K562 (cell line): ENCODE results near the gene CDC123. TPM values are rescaled to one million over a fixed set of nuclear protein-coding genes. Genes with fewer than 3 reads are reported as not detected.

Experiments used
- ATAC-seq: fragments of 200-7000 bp; cut with Tn5 transposase; 3 replicates; pipeline ENCODE4 v1.9.1; 2020; ENCODE audit warnings: moderate library complexity
- BruUV-seq: library from RNA; stranded (reverse); fragments of 400-500 nt; replicated peaks from 2 replicates; lab custom pipeline; 2021; lab: Mats Ljungman, UMichigan
- CTCF ChIA-PET: fragments of 300-600 bp; formaldehyde crosslinking; extraction: SDS; loops from one replicate; lab custom pipeline; 2021; ENCODE audit warnings: low intra/inter-chr PET ratio; lab: Yijun Ruan, JAX
- POLR2A ChIA-PET: fragments of 300-600, 350-650 bp; sonication (Branson Sonifier 250); formaldehyde crosslinking; extraction: SDS; loops from one replicate; lab custom pipeline; 2021; ENCODE audit warnings: antibody characterized with exemption, inconsistent platforms; lab: Yijun Ruan, JAX
- DNase-seq, 4 experiments: peaks; one replicate each; pipeline versions ENCODE4 v3.0.0 to v3.0.0-alpha.2; 2011 to 2018; ENCODE audit warnings: low spot score in 3 of 4, mixed read lengths in 3 of 4; ENCODE audit errors: extremely low read depth in 1 of 4
- FAIRE-seq: peaks from 2 replicates; lab custom pipeline; 2011; peaks lifted over from hg19 to GRCh38; lab: Jason Lieb, UNC
- H2AFZ ChIP-seq: 2 replicates; pipeline ENCODE4 v1.6.0; 2011; ENCODE audit warnings: low read depth, low read length, control low read depth, inconsistent platforms
- H3K27ac ChIP-seq: fragments of 200-600 bp; 3 replicates; pipeline ENCODE4 v1.8.0; 2011; ENCODE audit warnings: low read depth, mild to moderate bottlenecking, control low read depth, inconsistent platforms, low read length, moderate library complexity, mixed read lengths; ENCODE audit errors: extremely low read depth
- H3K27me3 ChIP-seq, 2 experiments: fragments of 300-600 bp in 1 of 2; 2 replicates in 1 of 2; 3 replicates in 1 of 2; pipeline versions ENCODE4 v1.6.0 to v1.8.0; 2011; ENCODE audit warnings: inconsistent platforms in 2 of 2, low read length in 2 of 2, mild to moderate bottlenecking in 1 of 2, mixed read lengths in 1 of 2, moderate library complexity in 1 of 2; ENCODE audit not compliant: control insufficient read depth in 2 of 2, insufficient read depth in 2 of 2
- H3K36me3 ChIP-seq: fragments of 300-600 bp; 3 replicates; pipeline ENCODE4 v1.8.0; 2011; ENCODE audit warnings: mild to moderate bottlenecking, low read length, inconsistent platforms; ENCODE audit not compliant: control insufficient read depth, insufficient read depth
- H3K4me1 ChIP-seq, 2 experiments: fragments of 200-600 bp in 1 of 2; replicated peaks in 1 of 2; 2 replicates in 1 of 2; 3 replicates in 1 of 2; pipeline versions ENCODE4 v1.5.1 to v1.8.0; 2011; ENCODE audit warnings: inconsistent platforms in 2 of 2, low read length in 2 of 2, mild to moderate bottlenecking in 1 of 2, mixed read lengths in 1 of 2, moderate library complexity in 1 of 2; ENCODE audit not compliant: control insufficient read depth in 2 of 2, insufficient read depth in 2 of 2
- H3K4me2 ChIP-seq: 2 replicates; pipeline ENCODE4 v1.6.1; 2011; ENCODE audit warnings: low read length, control low read depth, inconsistent platforms, mixed read lengths; ENCODE audit not compliant: insufficient read depth
- H3K4me3 ChIP-seq: fragments of 200-600 bp; sonication (generic), shearing (Covaris generic); 2 replicates; pipeline ENCODE4 v1.5.1; 2016; ENCODE audit warnings: control low read depth, inconsistent platforms
- H3K79me2 ChIP-seq: fragments of 200-600 bp; 3 replicates; pipeline ENCODE4 v1.8.0; 2011; ENCODE audit warnings: low read length, inconsistent platforms; ENCODE audit not compliant: control insufficient read depth, insufficient read depth
- H3K9ac ChIP-seq, 2 experiments: 2 replicates each; pipeline versions ENCODE4 v1.6.0 to v1.6.1; 2011; ENCODE audit warnings: low read depth in 2 of 2, low read length in 2 of 2, control low read depth in 1 of 2, inconsistent platforms in 1 of 2, mild to moderate bottlenecking in 1 of 2, mixed read lengths in 1 of 2; ENCODE audit not compliant: insufficient read depth in 1 of 2
- H3K9me1 ChIP-seq: one replicate; pipeline ENCODE4 v1.6.0; 2011; ENCODE audit warnings: inconsistent platforms, mild to moderate bottlenecking, low read length, moderate library complexity; ENCODE audit not compliant: control insufficient read depth, insufficient read depth
- H3K9me3 ChIP-seq: replicated peaks from 2 replicates; pipeline ENCODE4 v1.5.1; 2011; ENCODE audit warnings: low read depth, low read length, inconsistent platforms; ENCODE audit not compliant: control insufficient read depth, insufficient read depth
- H4K20me1 ChIP-seq: replicated peaks from 2 replicates; pipeline ENCODE4 v1.6.1; 2011; ENCODE audit warnings: low read length, inconsistent platforms, mixed read lengths; ENCODE audit not compliant: control insufficient read depth, insufficient read depth
- CC2D1A ChIP-seq: fragments of 450-650 bp; IDR thresholded peaks from 2 replicates; pipeline ENCODE4 v1.6.1; 2017; ENCODE audit warnings: mild to moderate bottlenecking
- CCAR2 ChIP-seq: fragments of 200-400 bp; formaldehyde crosslinking; IDR thresholded peaks from 2 replicates; pipeline ENCODE4 v1.6.1; 2017; ENCODE audit warnings: mild to moderate bottlenecking, low read depth, low read length
- MAFF ChIP-seq: IDR thresholded peaks from 2 replicates; pipeline ENCODE4 v1.6.1; 2012; ENCODE audit warnings: low read length, improper control_type of control experiment
- POLR2AphosphoS2 ChIP-seq: IDR thresholded peaks from 2 replicates; pipeline ENCODE4 v1.6.1; 2012; ENCODE audit warnings: low read length, improper control_type of control experiment
- ZNF324 ChIP-seq: fragments of 250-450 bp; sonication (Bioruptor Pico); IDR thresholded peaks from 2 replicates; pipeline ENCODE4 v1.4.0; 2020; ENCODE audit warnings: mild to moderate bottlenecking
- WGBS: fragments of 100-300 bp; shearing (Covaris generic); methylation state at CpG from one replicate; pipeline ENCODE4 v1.1.6; 2016; ENCODE audit warnings: low coverage, mixed read lengths; ENCODE audit not compliant: insufficient coverage; ENCODE audit errors: missing lambda C conversion rate; 5-methylcytosine and 5-hydroxymethylcytosine counted together
- in situ Hi-C: fragments of 300-500 bp; cut with MboI; formaldehyde crosslinking; loops from 4 replicates; pipeline ENCODE4 v1.15.0; 2018; ENCODE audit warnings: inconsistent platforms, mixed read lengths
- intact Hi-C: fragments of 100-400 bp; cut with micrococcal nuclease; formaldehyde crosslinking; loops from 2 replicates; pipeline ENCODE4 v1.14.2; 2022
- polyA plus RNA-seq, 8 experiments: library from polyadenylated mRNA; depleted of rRNA in 4 of 8; stranded (reverse) in 5 of 8; unstranded in 3 of 8; fragments of >200 nt; fragmentation: Nextera tagmentation in 2 of 8; fragmentation: Illumina TruSeq in 1 of 8; extraction: Ambion mirVana in 2 of 8; extraction: Trizol in 1 of 8; gene quantifications; 2 replicates each; pipeline versions ENCODE4 v1.2.1 to v1.2.3, GENCODE V29; 2011 to 2014; ENCODE audit warnings: inconsistent platforms in 1 of 8, missing spikeins in 1 of 8
- total RNA-seq, 7 experiments: library from RNA; depleted of rRNA in 6 of 7; stranded (reverse); fragments of >200 nt in 6 of 7; fragmentation: Illumina TruSeq in 2 of 7; extraction: Trizol in 2 of 7; gene quantifications; 2 replicates each; pipeline versions ENCODE4 v1.2.1 to v1.2.3, GENCODE V29; 2011 to 2021; ENCODE audit warnings: low replicate concordance in 1 of 7
- TF ChIP-seq, protein P1 (sequence below): fragments of 250-450 bp; sonication (Bioruptor Pico); IDR thresholded peaks from 2 replicates; pipeline ENCODE4 v1.8.0; 2021; ENCODE audit warnings: moderate library complexity, mild to moderate bottlenecking, inconsistent platforms
- TF ChIP-seq, protein P2 (sequence below): fragments of 450-650 bp; IDR thresholded peaks from 2 replicates; pipeline ENCODE4 v1.6.1; 2017; ENCODE audit warnings: antibody characterized with exemption, mild to moderate bottlenecking
- TF ChIP-seq, protein P3 (sequence below): sonication (generic); formaldehyde crosslinking; IDR thresholded peaks from 2 replicates; pipeline ENCODE4 v1.5.0; 2020; ENCODE audit warnings: missing genetic modification reagents
- TF ChIP-seq, protein P4 (sequence below): sonication (generic); formaldehyde crosslinking; IDR thresholded peaks from 2 replicates; pipeline ENCODE4 v1.8.0; 2023; ENCODE audit warnings: missing genetic modification reagents, mild to moderate bottlenecking, borderline replicate concordance

The CDC123 gene
- total and polyA plus RNA-seq, 9 of the 15 experiments (the other 6 are each of a cell fraction or from before 2014, with no cell fraction given) = 137 to 288 (median 175) TPM

DNA sequence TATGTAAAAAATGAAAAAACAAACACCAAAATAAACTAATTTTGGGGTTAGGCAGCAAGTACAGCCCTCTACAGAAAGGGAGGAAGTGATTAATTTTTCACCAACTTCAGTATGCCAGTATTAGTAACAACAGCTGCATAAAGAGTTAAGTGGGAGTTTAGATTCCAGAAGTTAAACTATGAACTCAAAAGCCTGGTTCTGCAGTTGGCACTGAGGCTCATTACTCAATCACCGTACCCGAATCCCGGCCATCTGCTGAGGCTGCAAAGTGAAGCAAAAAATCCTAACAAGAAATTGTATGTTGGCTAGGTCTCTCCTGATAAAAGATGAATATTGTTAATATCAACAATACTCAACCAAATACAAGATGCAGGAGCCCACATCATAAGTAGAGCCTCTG is 4.3 kb upstream of the CDC123 start:
- H3K36me3 ChIP-seq = peaks cover 41% of the 10 kb centered on the region; the same call in 2 of the 3 replicates
- H4K20me1 ChIP-seq = no peaks in the 10 kb centered on the region
- in situ Hi-C loops = no loop called here
- H3K27ac ChIP-seq = no peak overlapping the region
- no peak overlapping the region for H3K9ac ChIP-seq
- H3K4me2 ChIP-seq = no peak overlapping the region
- peaks cover 6 to 8% of the 10 kb centered on the region in 2 experiments; a peak in 3 of 5 replicates for H3K4me1 ChIP-seq
- peaks cover 80% of the 10 kb centered on the region for H3K79me2 ChIP-seq
- no peak overlapping the region for H3K4me3 ChIP-seq
- no peak for ATAC-seq
- no TSS peak for BruUV-seq
- no peak overlapping the region for H2AFZ ChIP-seq
- no peaks in the 10 kb centered on the region for H3K27me3 ChIP-seq
- H3K9me3 ChIP-seq = no peaks in the 10 kb centered on the region
- intact Hi-C loops = loop anchor here (10.0 kb wide), 1 partner anchor 147 kb away; the partner anchor contains the start of gene UPF2
- FAIRE-seq = no peak
- WGBS = 94% methylated on average over 3 of the region's 3 CpGs
- ChIA-PET CTCF (no interaction called here), POLR2A (interaction anchor here (0.6 kb wide), 2 partner anchors 236 to 390 kb away, joined by 3 read pairs; no protein-coding TSS in a partner anchor)
- no peak for DNase-seq
- no peaks in the 10 kb centered on the region for H3K9me1 ChIP-seq
- TF ChIP-seq, protein P1, sequence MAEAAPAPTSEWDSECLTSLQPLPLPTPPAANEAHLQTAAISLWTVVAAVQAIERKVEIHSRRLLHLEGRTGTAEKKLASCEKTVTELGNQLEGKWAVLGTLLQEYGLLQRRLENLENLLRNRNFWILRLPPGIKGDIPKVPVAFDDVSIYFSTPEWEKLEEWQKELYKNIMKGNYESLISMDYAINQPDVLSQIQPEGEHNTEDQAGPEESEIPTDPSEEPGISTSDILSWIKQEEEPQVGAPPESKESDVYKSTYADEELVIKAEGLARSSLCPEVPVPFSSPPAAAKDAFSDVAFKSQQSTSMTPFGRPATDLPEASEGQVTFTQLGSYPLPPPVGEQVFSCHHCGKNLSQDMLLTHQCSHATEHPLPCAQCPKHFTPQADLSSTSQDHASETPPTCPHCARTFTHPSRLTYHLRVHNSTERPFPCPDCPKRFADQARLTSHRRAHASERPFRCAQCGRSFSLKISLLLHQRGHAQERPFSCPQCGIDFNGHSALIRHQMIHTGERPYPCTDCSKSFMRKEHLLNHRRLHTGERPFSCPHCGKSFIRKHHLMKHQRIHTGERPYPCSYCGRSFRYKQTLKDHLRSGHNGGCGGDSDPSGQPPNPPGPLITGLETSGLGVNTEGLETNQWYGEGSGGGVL (CRISPR knock-in tag) = no peak
- no peak for TF ChIP-seq POLR2AphosphoS2
- TF ChIP-seq, protein P2, sequence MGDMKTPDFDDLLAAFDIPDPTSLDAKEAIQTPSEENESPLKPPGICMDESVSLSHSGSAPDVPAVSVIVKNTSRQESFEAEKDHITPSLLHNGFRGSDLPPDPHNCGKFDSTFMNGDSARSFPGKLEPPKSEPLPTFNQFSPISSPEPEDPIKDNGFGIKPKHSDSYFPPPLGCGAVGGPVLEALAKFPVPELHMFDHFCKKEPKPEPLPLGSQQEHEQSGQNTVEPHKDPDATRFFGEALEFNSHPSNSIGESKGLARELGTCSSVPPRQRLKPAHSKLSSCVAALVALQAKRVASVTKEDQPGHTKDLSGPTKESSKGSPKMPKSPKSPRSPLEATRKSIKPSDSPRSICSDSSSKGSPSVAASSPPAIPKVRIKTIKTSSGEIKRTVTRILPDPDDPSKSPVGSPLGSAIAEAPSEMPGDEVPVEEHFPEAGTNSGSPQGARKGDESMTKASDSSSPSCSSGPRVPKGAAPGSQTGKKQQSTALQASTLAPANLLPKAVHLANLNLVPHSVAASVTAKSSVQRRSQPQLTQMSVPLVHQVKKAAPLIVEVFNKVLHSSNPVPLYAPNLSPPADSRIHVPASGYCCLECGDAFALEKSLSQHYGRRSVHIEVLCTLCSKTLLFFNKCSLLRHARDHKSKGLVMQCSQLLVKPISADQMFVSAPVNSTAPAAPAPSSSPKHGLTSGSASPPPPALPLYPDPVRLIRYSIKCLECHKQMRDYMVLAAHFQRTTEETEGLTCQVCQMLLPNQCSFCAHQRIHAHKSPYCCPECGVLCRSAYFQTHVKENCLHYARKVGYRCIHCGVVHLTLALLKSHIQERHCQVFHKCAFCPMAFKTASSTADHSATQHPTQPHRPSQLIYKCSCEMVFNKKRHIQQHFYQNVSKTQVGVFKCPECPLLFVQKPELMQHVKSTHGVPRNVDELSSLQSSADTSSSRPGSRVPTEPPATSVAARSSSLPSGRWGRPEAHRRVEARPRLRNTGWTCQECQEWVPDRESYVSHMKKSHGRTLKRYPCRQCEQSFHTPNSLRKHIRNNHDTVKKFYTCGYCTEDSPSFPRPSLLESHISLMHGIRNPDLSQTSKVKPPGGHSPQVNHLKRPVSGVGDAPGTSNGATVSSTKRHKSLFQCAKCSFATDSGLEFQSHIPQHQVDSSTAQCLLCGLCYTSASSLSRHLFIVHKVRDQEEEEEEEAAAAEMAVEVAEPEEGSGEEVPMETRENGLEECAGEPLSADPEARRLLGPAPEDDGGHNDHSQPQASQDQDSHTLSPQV = no peak
- TF ChIP-seq, protein P3, sequence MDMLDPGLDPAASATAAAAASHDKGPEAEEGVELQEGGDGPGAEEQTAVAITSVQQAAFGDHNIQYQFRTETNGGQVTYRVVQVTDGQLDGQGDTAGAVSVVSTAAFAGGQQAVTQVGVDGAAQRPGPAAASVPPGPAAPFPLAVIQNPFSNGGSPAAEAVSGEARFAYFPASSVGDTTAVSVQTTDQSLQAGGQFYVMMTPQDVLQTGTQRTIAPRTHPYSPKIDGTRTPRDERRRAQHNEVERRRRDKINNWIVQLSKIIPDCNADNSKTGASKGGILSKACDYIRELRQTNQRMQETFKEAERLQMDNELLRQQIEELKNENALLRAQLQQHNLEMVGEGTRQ = no peak
- no peak for TF ChIP-seq ZNF324 (CRISPR knock-in tag)
- TF ChIP-seq CC2D1A = no peak
- no peak for TF ChIP-seq CCAR2
- TF ChIP-seq, protein P4, sequence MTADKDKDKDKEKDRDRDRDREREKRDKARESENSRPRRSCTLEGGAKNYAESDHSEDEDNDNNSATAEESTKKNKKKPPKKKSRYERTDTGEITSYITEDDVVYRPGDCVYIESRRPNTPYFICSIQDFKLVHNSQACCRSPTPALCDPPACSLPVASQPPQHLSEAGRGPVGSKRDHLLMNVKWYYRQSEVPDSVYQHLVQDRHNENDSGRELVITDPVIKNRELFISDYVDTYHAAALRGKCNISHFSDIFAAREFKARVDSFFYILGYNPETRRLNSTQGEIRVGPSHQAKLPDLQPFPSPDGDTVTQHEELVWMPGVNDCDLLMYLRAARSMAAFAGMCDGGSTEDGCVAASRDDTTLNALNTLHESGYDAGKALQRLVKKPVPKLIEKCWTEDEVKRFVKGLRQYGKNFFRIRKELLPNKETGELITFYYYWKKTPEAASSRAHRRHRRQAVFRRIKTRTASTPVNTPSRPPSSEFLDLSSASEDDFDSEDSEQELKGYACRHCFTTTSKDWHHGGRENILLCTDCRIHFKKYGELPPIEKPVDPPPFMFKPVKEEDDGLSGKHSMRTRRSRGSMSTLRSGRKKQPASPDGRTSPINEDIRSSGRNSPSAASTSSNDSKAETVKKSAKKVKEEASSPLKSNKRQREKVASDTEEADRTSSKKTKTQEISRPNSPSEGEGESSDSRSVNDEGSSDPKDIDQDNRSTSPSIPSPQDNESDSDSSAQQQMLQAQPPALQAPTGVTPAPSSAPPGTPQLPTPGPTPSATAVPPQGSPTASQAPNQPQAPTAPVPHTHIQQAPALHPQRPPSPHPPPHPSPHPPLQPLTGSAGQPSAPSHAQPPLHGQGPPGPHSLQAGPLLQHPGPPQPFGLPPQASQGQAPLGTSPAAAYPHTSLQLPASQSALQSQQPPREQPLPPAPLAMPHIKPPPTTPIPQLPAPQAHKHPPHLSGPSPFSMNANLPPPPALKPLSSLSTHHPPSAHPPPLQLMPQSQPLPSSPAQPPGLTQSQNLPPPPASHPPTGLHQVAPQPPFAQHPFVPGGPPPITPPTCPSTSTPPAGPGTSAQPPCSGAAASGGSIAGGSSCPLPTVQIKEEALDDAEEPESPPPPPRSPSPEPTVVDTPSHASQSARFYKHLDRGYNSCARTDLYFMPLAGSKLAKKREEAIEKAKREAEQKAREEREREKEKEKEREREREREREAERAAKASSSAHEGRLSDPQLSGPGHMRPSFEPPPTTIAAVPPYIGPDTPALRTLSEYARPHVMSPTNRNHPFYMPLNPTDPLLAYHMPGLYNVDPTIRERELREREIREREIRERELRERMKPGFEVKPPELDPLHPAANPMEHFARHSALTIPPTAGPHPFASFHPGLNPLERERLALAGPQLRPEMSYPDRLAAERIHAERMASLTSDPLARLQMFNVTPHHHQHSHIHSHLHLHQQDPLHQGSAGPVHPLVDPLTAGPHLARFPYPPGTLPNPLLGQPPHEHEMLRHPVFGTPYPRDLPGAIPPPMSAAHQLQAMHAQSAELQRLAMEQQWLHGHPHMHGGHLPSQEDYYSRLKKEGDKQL (CRISPR knock-in tag) = no peak
- TF ChIP-seq MAFF = no peak
